Measurements from ENCODE around the gene PLEKHA7.

Gene PLEKHA7

DNA sequence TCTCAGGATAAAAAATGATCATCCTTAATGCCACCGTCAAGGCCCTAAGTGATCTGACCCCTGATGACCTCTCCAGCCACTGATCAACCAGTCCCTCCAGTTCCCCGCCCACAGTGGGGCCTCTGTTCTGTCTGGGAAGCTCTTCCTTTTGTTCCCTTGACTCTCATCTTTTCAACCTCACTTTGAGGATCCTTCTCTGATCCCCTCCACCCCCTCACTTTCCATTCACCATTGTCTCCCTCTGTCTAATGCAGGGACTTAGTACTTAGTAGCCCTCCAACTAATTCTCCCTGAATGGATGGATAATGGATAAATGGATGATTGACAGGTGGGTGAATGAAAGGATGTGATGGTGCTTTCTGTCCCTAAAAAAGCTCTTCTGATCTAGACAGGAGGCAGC, 230.1 kb downstream of the PLEKHA7 start:
- DNase-seq, result no peak

DNA sequence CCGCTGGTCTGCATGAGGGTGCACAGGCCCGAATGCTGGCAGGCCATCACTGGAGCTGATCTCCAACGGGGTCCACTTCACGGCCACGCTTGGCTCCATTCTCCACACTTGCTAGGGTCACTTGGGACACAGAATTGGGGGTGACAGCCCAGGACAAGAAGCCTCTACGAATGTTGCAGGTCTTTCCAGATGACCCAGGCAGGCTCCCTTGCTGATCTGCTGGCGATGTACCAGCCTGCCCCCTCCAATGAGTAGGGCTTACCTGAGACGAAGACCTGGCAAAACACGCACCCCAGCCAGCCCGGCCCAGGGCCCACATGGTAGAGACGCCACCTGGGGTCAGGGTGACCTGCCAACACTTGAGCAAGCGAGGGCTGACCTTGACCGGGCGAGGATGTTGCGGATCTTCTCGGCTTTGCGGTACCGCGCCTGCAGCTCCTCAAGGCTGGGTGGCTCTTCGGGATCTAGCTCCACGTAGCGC, 230.9 kb downstream of the PLEKHA7 start:
- no peak for DNase-seq

DNA sequence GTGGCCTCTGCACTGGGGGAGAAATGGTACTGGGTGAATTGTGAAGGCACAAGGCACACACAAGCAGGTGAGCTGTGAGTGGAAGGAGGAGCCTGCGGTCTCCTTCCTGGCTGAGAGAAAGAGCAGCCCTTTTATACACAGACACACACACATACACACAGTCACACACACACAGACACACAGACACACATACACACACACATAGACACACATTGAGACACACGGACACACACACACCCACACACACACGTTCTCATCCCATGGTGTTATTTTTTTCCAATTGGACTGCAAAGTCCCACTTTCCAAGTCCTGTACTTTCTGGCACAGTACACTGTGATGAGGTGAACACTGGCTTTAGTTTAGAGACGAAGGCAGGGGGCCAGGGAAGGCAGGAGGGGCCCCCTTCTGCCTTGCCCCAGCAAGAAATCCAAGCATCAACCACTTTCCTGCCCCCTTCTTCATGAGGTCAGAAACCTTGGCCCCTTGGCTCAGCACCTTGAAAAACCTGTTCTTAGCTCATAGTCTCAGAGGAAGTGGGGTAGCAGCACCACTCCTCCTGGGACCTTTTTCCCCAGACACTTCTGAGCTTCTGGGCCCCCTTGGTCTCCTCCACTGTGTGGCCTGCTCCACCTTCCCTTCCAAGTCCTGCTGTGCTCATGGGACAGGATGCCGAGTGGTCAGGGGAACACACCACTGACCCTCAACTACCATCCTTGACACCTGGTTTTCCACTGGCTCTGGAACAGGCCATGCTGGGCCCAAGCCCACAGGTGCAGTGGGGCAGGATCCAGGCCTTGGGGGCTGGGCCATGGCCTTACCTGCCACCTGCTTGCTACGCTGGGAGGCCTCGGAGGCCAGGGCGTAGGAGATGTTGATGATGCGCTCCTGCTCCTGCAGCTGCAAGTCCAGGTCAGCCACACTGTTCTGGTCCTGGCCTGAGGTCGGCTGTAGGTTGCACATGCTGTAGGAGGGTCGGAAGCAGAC, 232.0 kb downstream of the PLEKHA7 start:
- DNase-seq, result no peak

DNA sequence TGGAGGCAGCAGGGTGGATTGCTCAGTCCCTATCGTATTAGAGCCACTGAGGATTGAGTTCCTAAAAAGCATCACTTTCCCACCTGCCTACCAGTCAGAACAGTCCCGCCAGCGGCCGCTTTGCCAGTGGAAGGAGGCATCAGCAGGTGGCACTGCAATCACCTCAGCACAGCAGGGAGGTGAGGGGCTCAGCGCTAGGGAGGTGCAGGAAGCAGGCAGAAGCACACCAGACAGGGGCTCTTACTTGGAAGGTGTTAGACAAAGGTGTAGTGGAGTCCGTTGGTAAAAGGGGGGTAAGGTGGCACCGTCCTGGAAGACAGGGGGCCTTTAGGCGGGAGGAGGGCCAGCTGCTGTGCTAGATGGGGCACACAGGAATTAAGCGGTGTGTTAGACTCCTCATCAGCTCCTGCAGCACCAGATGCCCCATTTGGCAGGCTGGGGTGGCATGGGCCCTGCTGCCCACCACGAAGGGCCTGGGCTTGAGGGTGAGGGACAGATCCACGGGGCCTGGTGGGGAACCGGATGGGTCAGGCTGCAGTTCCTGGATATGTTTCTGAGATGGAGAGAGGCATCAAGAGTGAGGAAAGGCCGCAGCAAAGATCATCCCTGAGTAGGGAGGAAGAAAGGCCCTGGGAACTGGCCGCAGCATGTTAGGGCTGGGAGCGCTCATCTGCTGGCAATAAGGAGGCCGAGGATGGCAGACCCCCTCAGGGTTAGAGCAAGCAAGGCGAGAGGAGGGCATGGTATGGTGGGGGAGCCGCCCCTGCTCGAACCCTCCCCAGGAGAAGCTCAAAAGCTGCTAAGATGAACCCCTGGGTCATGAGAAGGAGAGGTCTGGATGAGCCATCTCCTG, 233.3 kb downstream of the PLEKHA7 start:
- no peak for DNase-seq

DNA sequence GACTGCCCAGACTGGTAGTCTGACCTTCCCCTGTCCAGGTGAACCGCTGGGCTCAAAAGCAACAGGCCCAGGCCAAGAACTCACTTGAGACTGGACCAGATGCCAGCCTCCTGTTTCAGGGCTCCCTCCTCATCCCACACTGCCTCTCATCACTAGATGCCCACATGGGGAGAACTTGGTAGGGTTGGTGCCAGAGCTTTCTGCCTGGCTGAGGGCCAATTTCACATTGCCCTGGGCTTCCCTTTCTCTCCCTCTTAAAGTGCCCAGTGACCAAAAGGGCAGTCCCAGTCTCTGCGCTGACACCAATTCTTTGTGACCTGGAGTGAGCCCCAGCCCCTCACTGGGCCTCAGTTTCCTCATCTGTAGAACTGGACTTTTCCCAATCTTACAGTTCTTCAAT, 234.1 kb downstream of the PLEKHA7 start:
- no peak for DNase-seq

DNA sequence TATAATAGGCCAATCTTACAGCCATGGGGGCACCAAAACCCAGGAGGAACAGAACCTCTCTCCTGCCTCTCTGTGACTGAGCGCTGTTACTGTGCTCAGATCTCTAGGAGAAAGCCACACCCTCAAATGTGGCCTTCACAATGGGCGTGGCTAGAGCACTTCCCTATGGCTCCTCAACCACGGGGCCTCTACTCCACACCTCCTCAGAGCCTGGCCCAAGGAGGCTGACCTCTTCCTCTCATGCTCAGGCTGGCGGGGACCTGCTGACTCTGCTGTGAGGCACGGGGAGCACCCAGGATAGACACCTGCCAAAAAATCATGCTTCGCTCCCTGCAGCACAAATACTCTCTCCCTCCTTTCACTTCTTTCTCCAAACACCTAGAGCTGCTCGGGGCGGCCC, 234.8 kb downstream of the PLEKHA7 start:
- DNase-seq, result no peak

DNA sequence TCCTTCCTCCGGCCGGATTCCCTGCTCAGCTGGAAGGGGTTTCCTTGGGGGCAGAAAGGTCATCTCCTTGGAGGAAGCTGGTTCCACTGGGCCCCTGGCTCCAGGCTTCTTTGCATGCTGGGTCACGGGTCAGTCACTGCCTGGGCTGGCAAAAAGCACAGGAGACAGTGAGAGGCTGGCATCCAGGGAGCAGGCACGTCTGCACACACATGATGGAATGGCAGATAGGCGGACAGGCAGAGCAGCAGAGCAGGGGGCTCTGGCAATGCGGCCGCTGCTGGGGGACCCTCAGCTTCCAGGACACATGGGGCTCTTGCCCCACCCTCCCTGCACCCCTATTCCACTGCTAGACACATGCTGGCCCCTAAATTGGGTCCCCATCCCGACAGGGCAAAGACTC, 235.3 kb downstream of the PLEKHA7 start:
- no peak for DNase-seq

DNA sequence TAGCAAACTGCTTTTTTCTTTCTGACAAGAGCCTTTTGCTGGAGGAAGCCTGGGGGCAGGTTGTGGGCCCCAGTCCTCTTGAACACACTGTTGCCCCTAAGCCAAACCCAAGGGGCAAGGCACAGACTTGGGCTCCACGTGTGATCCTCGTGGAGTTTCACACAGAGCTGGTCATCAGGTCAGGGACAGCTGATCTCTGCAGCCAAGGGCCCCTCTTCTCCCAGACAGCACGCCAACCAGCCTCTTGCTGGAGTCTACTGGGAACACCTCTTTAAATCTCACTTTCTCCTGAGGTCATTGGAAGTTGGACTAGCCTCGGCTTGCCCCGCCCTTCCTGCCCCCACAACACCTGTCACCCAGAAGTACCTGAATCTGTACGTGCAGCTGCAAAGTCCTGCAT, 235.9 kb downstream of the PLEKHA7 start:
- DNase-seq, result no peak

DNA sequence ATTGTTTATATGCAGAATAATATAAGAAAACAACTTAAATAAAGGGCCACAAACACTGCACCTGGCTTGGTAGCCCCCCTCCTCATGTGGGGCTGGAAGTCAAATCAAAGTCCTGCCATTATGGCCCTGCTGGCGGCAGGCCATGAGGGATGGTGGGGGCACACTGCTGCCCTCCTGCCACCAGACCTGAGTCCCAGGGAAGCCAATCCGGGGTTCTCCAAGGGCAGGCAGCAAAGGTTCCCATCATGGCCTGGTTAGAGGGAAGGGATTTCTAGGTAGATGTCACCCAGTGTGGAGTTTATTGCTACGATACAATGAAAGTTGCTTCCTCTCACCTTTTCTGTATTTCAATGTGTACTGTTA, 236.6 kb downstream of the PLEKHA7 start:
- no peak for DNase-seq

DNA sequence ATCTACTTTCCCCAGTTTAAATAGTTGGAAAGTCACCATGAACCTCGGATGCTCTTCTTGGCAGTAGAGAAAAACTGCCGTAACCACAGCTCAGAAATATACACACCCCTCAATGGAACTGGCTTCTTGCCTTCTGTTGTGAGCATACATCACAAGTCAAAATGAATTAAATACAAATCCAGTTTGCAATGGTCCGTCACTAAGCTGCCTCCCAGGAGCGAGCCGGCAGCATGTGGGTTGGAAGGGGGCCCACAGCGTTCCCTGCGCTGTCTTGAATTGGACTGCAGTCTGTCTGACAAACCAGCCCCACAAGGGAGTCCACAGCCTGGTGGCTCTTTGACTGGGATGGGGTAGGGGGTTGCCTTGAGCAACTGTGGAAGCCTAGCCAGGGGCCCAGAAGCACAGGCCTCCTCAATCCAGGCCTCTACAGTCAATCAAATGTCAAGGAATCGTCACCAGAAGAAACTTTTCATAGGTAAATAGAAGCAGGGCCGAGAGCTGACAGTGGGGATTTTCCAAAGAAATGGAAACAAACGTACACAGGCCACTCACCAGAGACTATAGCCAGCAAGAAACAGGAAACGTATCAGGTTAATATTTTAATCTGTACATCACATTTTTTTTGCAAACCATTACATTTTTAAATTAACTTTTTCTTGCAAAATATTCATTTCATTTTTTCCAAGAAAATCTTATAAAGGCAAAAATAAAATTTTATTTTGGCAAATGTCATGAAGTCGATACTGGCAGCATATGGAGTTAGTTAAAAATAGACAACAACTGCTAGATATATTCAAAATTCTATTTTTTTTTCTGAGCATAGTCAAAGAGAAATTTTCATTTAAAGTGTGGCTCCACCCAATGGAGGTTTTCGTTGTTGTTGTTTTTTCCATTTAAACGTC, 237.3 kb downstream of the PLEKHA7 start:
- DNase-seq, result no peak

DNA sequence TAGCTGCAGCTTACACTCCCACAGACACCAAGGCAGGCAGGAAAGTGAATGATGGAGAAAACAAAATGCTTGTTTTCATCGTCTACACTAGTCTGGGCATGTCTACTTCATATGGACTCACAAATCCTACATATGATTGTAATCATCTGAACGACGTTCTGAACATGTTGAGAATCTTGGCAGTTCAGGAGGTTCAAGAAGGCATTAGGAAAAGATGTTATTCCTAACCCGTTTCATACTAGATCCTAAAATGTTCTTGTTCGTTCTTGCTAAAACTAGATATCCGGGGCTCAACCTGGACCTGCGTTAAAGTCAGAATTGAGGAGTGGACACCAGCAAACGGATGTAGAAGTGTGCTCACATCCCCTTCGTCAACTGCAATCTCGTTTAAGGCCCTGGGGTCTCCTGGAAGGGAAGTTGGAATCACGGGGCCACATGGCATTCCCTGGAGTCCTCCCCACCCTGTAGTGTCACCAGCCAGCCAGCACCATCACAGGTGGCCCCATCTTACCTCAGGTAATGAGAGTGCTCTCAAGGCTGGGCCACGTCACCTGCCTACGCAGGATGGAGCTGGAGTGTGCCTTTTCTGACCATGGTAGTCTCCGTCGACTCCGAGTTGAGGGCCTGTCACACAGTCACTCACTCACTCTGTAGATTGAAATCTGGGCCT, 238.5 kb downstream of the PLEKHA7 start:
- no peak for DNase-seq

DNA sequence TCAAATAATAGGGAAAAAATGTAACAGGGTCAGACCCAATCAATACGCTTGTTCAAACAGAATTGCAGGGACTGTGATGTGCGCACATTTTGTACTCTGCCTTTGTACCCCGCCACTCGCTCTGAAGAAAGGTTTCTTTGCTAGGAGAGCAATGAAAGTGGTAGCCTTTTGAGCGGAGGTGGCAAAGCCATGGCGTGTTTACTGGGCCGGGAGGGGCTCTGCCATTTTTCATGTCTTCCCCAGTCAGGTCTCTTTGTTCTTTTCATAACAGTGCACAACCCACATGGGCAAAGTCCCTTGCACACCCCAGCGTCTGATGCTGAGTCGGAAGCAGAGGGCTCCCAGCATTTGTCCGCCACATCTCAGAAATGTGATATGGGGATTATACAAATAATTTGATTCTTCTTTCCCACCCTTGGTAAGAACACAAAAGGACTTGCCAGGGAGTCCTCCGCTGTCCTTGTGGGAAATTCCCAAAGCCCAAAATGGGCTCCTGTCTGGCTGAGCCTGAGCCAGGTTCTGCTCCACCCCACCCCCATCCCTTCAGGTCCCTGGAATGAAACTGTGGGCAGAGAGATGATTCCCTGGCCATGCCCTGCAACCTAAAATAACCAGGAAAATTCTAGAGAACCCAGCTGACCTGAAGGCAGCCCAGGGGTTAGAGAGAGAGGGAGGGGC, 239.1 kb downstream of the PLEKHA7 start:
- no peak for DNase-seq

DNA sequence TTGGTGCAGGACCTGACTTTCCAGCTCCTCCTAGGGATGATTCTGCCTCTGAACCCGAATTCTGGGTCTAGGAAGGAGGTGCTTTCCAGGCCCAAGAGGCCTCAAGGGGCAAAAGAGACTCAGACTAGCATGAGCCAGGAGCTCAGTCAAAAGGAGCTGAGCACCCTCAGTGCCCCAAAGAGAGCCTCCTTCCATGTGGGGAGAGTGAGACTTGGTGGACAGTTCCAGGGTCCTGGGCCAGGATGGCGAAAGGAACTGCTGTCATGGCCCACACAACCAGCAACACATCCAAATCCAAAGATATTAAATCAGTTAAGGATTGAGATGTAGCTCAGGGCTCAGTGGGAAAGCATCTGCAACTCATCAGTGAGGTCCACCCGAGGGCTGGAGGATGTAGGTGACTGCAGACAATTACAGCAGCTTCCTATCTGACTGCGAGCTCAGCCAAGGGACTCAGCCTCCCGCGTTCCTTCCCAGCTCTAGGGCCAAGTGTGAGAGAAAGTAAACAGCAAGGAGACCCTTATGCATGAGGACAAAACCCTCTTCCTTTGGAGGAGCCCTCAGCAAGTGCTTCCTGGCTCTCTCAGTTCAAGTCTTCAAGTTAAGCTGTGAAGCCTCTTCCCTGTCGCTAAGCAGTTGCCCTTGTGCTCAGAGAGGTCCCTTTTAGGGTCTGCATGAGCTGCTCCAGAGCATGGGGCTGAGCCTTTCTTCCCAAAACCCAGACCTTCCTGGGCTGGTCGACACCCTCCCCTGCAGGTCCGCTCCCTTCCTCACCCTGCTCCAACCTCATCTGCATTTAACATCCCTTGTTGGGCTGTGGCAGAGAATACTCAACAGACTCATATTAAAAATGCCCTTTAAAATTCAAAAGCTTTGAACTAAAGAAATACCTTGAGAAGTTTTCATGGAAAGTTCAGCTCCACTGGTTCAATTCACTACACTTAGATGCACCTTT, 240.0 kb downstream of the PLEKHA7 start:
- DNase-seq, result no peak

DNA sequence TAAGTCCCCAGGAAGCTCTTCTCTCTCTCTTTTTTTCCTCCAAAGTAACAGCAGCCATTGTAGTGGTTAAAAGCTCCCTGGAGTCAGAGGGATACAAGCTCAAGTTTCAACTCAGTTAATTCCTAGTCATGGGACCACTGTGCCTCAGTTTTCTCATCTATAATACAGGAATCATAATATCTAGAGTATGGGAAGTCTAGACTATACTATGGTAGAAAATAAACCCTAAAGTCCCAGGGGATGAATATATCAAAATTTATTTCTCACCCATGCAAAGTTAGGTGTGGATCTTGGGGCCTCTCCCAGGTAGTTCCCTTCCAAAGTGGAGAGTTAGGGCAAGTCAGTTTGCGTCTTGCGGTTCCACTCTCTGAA, 242.1 kb downstream of the PLEKHA7 start:
- no peak for DNase-seq

DNA sequence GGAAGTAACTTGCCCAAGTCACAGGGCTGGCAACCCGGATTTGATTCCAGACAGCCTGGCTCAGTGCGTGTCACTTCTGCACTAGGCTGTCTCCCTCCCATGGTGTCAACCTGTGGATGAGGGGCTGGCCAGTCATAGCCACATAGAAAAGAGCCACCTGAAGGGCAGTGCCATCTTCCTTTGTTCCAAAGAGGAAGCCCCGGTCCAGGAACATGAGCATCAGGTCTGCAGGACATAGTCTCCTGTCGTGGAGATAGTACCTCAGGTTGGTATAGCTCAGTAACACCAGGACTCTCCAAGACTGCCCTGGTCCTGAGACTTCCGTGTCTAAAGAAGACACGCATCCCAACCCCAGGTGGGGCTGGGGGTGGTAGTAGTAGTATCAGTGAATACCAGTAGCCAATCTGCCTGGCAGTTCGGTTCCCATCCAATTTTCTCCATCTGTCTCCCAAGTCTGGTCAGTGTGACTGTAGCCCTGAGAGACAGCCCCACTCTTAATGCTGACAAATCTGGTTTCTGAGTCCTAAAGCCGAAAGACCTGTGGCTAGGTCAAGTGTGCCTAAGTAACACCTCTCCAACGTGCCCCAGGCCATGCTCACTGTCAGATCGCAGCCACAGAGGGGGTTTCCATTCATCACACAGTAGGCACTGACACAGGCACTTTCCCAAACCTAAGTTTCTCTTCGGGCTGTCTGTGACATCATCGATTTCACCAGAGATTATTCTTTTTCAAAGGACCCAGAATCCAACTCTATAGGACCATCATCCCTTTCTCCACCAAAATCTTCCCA, 242.7 kb downstream of the PLEKHA7 start:
- DNase-seq, result no peak

DNA sequence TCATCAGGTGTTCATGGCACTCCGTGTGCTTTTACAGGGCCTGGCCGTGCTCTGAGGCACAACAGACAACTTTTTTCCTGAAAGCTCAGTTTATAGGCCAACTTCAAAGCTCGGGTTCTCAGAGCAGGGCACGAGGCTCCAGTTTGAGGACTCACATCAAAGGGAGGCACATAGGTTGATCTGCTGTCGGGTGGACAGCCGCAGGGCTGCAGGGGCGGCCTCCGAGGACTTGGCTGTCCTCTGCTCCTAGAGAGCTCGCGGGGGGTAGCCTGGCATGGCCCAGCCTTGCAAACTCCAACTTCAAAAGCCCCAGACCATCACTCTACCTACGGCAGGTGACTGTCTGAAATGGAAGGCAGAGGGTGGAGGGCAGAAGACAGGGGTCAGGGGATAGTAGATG, 244.2 kb downstream of the PLEKHA7 start:
- no peak for DNase-seq

DNA sequence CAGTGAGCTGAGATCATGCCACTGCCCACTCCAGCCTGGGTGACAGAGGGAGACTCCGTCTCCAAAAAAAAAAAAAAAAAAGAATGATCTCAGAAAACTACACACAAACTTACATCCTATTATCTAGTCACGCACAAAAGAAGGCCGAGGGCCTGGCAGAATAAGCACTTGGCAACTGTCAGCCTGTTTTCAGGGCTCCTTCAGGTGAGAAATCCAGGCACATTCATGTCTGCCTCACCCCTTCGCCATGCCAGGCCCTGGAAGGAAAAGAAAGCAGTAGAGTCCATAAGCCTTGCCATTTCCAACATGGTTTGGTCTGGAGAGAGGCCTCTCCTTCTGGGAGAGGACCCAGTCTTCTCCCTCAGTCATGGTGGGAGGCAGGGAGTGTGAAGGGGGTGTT, 244.8 kb downstream of the PLEKHA7 start:
- no peak for DNase-seq

DNA sequence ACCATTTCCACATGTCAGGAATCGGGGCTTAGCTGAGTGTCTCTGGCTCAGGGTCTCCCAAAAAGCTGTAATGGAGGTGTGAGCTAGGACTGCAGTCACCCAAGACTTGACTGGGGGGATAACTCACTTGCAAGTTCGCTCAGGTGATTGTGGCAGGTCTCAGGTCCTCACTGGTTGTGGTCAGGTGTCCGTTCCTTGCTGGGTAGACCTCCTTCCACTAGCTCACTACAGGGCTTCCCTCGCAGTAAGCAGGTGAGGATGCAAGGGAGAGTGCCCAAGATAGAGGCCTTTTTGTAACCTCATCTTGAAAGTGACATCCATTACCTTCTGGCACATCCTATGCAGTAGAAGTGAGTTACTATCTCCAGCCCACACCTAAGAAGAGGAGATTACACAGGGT, 246.3 kb downstream of the PLEKHA7 start:
- DNase-seq, result no peak

DNA sequence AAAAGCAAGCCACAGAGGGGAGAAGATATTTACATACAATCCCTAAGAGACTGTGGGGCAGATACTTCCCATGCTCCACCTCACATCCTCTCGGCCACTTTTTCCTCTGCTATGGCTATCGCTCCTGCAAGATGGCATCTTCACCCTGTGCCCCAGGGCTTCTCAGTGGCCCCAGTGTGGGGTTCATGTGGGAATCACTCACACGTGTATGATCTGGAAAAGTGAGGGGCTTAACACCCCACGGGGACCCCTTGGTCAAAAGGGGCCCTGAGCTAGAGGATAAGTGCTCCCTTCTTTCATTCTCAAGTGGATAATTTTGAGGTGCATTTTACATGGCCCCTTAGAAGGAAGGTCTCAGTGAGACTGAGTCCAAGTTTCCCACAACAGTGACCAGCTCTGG, 247.1 kb downstream of the PLEKHA7 start:
- no peak for DNase-seq

DNA sequence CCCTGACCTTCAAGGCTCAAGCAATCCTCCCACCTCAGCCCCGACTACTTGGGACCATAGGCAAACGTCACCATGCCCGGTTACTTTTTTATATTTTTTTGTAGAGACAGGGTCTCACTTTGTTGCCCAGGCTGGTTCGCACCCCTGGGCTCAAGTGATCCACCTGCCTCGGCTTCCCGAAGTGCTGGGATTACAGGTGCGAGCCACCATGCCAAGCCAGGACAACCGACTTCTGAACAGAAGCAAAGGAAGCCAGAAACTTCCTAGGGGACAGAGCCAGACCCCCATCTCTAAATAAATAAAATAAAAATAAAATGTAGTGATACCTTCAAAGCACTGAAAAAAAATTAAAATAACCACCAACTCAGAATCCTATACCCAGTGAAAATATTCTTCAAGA, 249.3 kb downstream of the PLEKHA7 start:
- DNase-seq, result no peak
